Pancreas (tissue), 10 donors: ENCODE data around the gene EFHC1. TPM values are rescaled to one million over a fixed set of nuclear protein-coding genes. Genes with fewer than 3 reads are reported as not detected.

Experiments
- ATAC-seq, 4 donors: fragments of 200-7000 bp; cut with Tn5 transposase; one replicate each; pipeline versions ENCODE4 v1.8.0 to v1.9.1; 2020; ENCODE audit warnings: mild to moderate bottlenecking in 4 of 4, moderate library complexity in 4 of 4
- DNase-seq, 6 donors: peaks; one replicate each; pipeline ENCODE4 v3.0.0-alpha.2; 2020
- FAIRE-seq: peaks from 2 replicates; lab custom pipeline; 2012; peaks lifted over from hg19 to GRCh38; lab: Jason Lieb, UNC
- H3K27ac ChIP-seq, 4 donors: fragments of 200-600 bp; sonication (generic); 1 replicate in 3 of 4; 2 replicates in 1 of 4; pipeline versions ENCODE4 v1.5.0 to v1.8.0; 2020
- H3K27me3 ChIP-seq, 4 donors: fragments of 200-600 bp; one replicate each; pipeline ENCODE4 v1.8.0; 2021
- H3K36me3 ChIP-seq, 3 donors: fragments of 200-600 bp; sonication (generic) in 1 of 3; one replicate each; pipeline versions ENCODE4 v1.5.0 to v1.8.0; 2020 to 2021
- H3K4me1 ChIP-seq, 3 donors: fragments of 200-600 bp; one replicate each; pipeline ENCODE4 v1.8.0; 2021
- H3K4me3 ChIP-seq, 4 donors: fragments of 200-600 bp; sonication (generic) in 2 of 4; one replicate each; pipeline versions ENCODE4 v1.5.0 to v1.8.0; 2020 to 2021
- H3K9me3 ChIP-seq, 4 donors: fragments of 200-600 bp; one replicate each; pipeline ENCODE4 v1.8.0; 2021
- WGBS, 2 donors: extraction: QIAGEN DNeasy Blood & Tissue Kit; methylation state at CpG; one replicate each; pipeline ENCODE4 v1.1.7; 2013; 5-methylcytosine and 5-hydroxymethylcytosine counted together
- intact Hi-C, 3 donors: fragments of 100-400 bp; cut with DNase I; formaldehyde crosslinking; loops; one replicate each; pipeline versions ENCODE4 v1.11.1 to v1.14.2; 2022
- polyA plus RNA-seq, 2 donors: library from polyadenylated mRNA; stranded (reverse); fragments of 200-250 nt; gene quantifications; one replicate each; pipeline ENCODE4 v1.2.3, GENCODE V29; 2013
- total RNA-seq, 6 donors: library from RNA; stranded (reverse); fragmentation: NEBNext Ultra II Directional in 4 of 6; extraction: Animal tissue kit (Norgen Biotek cat#: 25700) in 4 of 6; gene quantifications; one replicate each; pipeline versions ENCODE4 v1.2.1 to v1.2.4, GENCODE V29; 2021 to 2023
- TF ChIP-seq, protein P1 (sequence below), 4 donors: fragments of 200-600 bp; sonication (generic) in 3 of 4; IDR thresholded peaks; one replicate each; pipeline versions ENCODE4 v1.5.0 to v1.8.0; 2021; ENCODE audit warnings: antibody characterized with exemption in 4 of 4
- donor health status: healthy with polysubstance abuse.
- donor health status: DM: no; HTN: no; CAD: no; lungs with moderate emphysema.
- donor health status: DM: no; HTN: no; CAD: no.
- donor health status: control.
- donor health status: control.
- donor health status: Bipolar disorder and iron deficiency.
- donor health status: DM: yes; HTN: yes; CAD: no.
- donor health status: DM: no; HTN: no; CAD: no.
- donor health status: DM: no; HTN: no; CAD: no.
- donor health status: DM: yes; HTN: yes; CAD: no.

The EFHC1 gene
- total and polyA plus RNA-seq, 8 donors = 5.5 to 39.0 (median 10.4) TPM

DNA sequence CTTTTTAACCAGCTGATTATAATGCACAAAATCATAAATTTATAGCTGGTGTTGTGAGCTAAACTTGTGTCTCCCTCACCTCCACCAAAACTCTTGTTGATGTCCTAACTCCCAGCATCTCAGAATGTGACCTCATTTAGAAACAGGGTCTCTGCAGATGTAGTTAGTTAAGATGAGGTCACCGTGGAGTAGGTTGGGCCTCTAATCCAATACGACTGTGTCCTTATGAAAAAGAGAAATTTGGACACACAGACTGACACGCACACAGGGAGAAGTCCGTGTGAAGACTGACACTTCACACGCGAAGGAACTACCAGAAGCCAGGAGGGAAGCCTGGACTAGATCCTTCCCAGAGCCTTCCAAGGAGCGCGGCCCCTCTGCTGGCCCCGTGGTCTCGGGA is 110.2 kb downstream of the EFHC1 start:
- no peak overlapping the region for H3K27ac ChIP-seq
- H3K4me1 ChIP-seq = no peaks in the 10 kb centered on the region
- H3K4me3 ChIP-seq = no peak overlapping the region
- ATAC-seq (no peak), FAIRE-seq (no peak), DNase-seq (no peak)
- 95 to 96% methylated on average over 10 of the region's 10 CpGs for WGBS, 2 donors
- intact Hi-C loops = no loop called here
- TF ChIP-seq, protein P1, sequence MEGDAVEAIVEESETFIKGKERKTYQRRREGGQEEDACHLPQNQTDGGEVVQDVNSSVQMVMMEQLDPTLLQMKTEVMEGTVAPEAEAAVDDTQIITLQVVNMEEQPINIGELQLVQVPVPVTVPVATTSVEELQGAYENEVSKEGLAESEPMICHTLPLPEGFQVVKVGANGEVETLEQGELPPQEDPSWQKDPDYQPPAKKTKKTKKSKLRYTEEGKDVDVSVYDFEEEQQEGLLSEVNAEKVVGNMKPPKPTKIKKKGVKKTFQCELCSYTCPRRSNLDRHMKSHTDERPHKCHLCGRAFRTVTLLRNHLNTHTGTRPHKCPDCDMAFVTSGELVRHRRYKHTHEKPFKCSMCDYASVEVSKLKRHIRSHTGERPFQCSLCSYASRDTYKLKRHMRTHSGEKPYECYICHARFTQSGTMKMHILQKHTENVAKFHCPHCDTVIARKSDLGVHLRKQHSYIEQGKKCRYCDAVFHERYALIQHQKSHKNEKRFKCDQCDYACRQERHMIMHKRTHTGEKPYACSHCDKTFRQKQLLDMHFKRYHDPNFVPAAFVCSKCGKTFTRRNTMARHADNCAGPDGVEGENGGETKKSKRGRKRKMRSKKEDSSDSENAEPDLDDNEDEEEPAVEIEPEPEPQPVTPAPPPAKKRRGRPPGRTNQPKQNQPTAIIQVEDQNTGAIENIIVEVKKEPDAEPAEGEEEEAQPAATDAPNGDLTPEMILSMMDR (IDR thresholded peaks at IDR 0.05) = no peak
- H3K27me3 ChIP-seq = no peaks in the 10 kb centered on the region
- no peaks in the 10 kb centered on the region for H3K9me3 ChIP-seq
- no peaks in the 10 kb centered on the region for H3K36me3 ChIP-seq

DNA sequence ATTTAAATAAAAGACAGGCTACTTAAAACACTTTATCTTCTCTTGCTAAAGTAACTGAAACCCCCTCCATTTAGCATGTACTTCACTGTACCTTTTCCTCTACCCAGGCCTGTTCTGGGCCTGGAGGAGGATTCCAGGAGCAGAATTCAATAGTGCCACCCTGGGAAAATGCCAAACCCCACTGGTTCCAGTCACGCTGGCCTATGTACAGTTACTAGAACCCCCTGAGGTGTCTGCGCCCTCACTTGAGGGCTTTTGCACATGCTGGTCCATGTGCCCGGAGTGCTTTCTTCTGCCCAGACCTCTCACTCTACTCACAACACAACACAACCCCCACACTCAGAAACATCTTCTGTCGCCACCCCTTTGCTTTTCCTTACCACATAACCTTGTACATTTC is 111.3 kb downstream of the EFHC1 start:
- ATAC-seq = no peak
- Histone ChIP-seq H3K4me1 (no peaks in the 10 kb centered on the region), H3K27me3 (no peaks in the 10 kb centered on the region), H3K36me3 (no peaks in the 10 kb centered on the region), H3K27ac (no peak overlapping the region), H3K4me3 (no peak overlapping the region), H3K9me3 (no peaks in the 10 kb centered on the region)
- 93 to 94% methylated on average over 4 of the region's 4 CpGs for WGBS, 2 donors
- TF ChIP-seq, protein P1 (IDR thresholded peaks at IDR 0.05) = no peak
- no peak for DNase-seq
- no peak for FAIRE-seq
- intact Hi-C loops = no loop called here

DNA sequence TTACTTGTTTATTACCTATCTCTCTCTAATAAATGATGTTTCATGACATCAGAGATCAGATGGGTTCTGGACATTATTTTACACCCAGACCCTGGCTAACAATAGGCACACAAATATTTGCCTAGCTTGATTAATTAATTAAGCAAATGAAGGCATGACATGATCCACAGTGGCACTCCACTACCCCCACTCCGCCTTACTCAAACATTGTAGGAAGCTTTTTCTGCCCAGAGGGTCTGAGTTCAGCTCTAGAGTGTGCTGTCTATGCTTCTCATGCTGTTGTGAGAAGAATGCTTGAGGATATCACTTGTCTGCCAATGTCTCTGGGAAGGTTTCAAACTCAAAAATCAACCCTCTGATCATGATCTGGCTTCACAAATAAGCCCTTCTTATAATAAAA is 111.7 kb downstream of the EFHC1 start:
- Histone ChIP-seq H3K27me3 (no peaks in the 10 kb centered on the region), H3K4me3 (no peak overlapping the region), H3K4me1 (no peaks in the 10 kb centered on the region), H3K9me3 (no peaks in the 10 kb centered on the region), H3K36me3 (no peaks in the 10 kb centered on the region), H3K27ac (no peak overlapping the region)
- ATAC-seq = no peak
- WGBS, 2 donors = 94 to 97% methylated on average over 1 of the region's 1 CpG
- intact Hi-C loops = no loop called here
- TF ChIP-seq, protein P1 (IDR thresholded peaks at IDR 0.05) = no peak
- no peak for DNase-seq
- no peak for FAIRE-seq

DNA sequence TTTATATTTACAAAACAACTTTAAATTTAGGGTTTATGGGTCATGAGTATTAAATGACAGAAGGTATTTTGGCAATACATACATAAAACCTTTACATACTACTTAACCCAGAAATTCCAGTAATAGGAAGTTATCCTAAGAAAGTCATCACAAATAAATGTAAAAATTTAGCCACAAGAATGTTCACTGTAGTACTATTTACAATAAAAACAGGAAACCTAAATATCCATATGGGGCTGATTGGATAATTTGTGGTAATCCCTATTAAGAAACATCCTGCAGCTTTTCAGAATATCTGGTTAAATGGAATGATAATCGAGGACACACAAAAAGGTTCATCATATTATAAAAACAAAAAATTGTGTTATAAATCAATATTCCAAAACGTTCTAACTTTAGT is 112.3 kb downstream of the EFHC1 start:
- no peak for FAIRE-seq
- intact Hi-C loops = no loop called here
- H3K36me3 ChIP-seq = no peaks in the 10 kb centered on the region
- no peak for DNase-seq
- no peaks in the 10 kb centered on the region for H3K9me3 ChIP-seq
- H3K27me3 ChIP-seq = no peaks in the 10 kb centered on the region
- TF ChIP-seq, protein P1 (IDR thresholded peaks at IDR 0.05) = no peak
- H3K4me3 ChIP-seq = no peak overlapping the region
- WGBS, 2 donors = 70 to 73% methylated on average over 2 of the region's 2 CpGs
- H3K27ac ChIP-seq = no peak overlapping the region
- ATAC-seq = no peak
- H3K4me1 ChIP-seq = no peaks in the 10 kb centered on the region

DNA sequence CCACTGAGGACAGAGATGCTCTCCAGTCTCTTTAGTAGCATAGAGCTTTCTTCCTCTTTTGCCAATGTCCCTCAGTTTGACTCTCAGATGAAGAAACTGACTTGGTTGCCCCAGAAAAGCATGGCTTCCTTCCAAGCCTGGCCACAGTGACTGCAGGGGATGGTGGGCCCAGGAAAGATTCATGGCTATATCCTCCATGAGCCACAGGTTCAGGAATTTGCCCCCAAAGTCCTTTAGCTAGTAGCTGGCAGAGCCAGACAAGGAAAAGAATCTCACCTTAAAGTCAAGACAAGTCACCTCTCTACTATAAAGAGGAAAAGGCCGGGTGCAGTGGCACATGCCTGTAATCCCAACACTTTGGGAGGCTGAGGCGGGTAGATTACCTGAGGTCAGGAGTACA is 113.3 kb downstream of the EFHC1 start:
- H3K27ac ChIP-seq = no peak overlapping the region
- WGBS, 2 donors = 95 to 100% methylated on average over 2 of the region's 2 CpGs
- DNase-seq = no peak

More for the DNA sequence above, 113.3 kb downstream of the EFHC1 start:
- H3K36me3 ChIP-seq = no peaks in the 10 kb centered on the region
- intact Hi-C loops = no loop called here
- H3K4me1 ChIP-seq = no peaks in the 10 kb centered on the region
- ATAC-seq = no peak
- TF ChIP-seq, protein P1 (IDR thresholded peaks at IDR 0.05) = no peak
- H3K4me3 ChIP-seq = no peak overlapping the region
- FAIRE-seq = no peak
- no peaks in the 10 kb centered on the region for H3K27me3 ChIP-seq
- no peaks in the 10 kb centered on the region for H3K9me3 ChIP-seq
